Measurements from ENCODE around the gene SARS1. TPM values are rescaled to one million over a fixed set of nuclear protein-coding genes. Genes with fewer than 3 reads are reported as not detected.

The SARS1 gene
- total and polyA plus RNA-seq, 2 of the 8 experiments (the other 6 are each of a cell fraction or from before 2014, with no cell fraction given), result 83.1 to 146 TPM

DNA sequence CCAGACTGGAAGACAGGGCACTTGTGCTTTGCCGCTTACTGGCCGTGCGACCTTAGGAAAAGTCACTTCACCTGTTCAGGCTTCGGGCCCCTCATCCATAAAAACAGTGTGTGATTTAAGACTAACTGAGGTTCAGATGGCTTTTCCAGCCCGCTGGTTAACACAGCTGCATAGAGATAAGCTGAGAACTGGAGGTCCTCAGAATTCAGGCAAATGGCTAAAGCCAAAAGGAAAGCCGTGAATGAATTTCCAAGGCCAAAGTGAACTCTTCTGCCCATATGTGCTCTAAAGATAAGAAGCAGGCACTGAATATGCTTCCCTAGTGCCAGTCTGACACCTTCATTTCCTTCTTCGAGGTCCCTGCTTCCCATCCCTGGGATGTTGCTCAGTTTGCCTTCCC, 23.5 kb upstream of the SARS1 start:
- no peaks in the 10 kb centered on the region for H3K9me3 ChIP-seq (ENCODE audit: insufficient read depth in 2 of 2, low read depth in 1 of 2, low read length in 1 of 2)
- H3K79me2 ChIP-seq (ENCODE audit: control insufficient read depth in 1 of 2, insufficient read depth in 2 of 2, low read length in 2 of 2), result no peaks in the 10 kb centered on the region
- no peak overlapping the region for H3K23ac ChIP-seq (ENCODE audit: insufficient read length)
- CTCF ChIA-PET (ENCODE audit: partially characterized antibody), result interaction anchor here (0.5 to 32.0 kb wide), 14 partner anchors 10 to 350 kb away, joined by 3 to 651 read pairs (median 10); partner anchors contain the start of gene CELSR2
- H4K8ac ChIP-seq (ENCODE audit: extremely low read depth, insufficient read depth, low read length), result no peak overlapping the region
- no peak overlapping the region for H3K56ac ChIP-seq (replicated peaks; ENCODE audit: insufficient read length, low read depth, low read length)
- H2BK5ac ChIP-seq (ENCODE audit: low read depth, low read length), result no peak overlapping the region
- no peak overlapping the region for H4K91ac ChIP-seq (replicated peaks; ENCODE audit: insufficient read length, low read length)
- TF ChIP-seq EGR1 (IDR thresholded peaks at IDR 0.05; ENCODE audit: borderline replicate concordance, low read depth, low read length) (no peak), EP300 (IDR thresholded peaks at IDR 0.05; ENCODE audit: borderline replicate concordance in 1 of 2, low read depth in 2 of 2, low read length in 2 of 2) (no peak), RAD21 (IDR thresholded peaks at IDR 0.05 in 1 of 2, conservative IDR thresholded peaks at IDR 0.05 in 1 of 2; ENCODE audit: low read depth in 2 of 2, low read length in 2 of 2) (no peak), SIN3A (conservative IDR thresholded peaks at IDR 0.05 in 1 of 2, IDR thresholded peaks at IDR 0.05 in 1 of 2; ENCODE audit: low read depth in 1 of 2, low read length in 2 of 2) (no peak), RFX5 (IDR thresholded peaks at IDR 0.05; ENCODE audit: borderline replicate concordance, low read depth, low read length) (no peak), KDM1A (IDR thresholded peaks at IDR 0.05; ENCODE audit: borderline replicate concordance, low read length) (no peak), KDM5A (IDR thresholded peaks at IDR 0.05; ENCODE audit: low read length) (no peak), CTBP2 (IDR thresholded peaks at IDR 0.05; ENCODE audit: borderline replicate concordance, insufficient read depth, insufficient read length, low read length) (no peak), PHF8 (conservative IDR thresholded peaks at IDR 0.05; ENCODE audit: low read depth, low read length) (no peak)
- H3K4me1 ChIP-seq (replicated peaks in 1 of 4; ENCODE audit: control insufficient read depth in 3 of 4, insufficient read depth in 4 of 4, low read length in 3 of 4), result peaks cover 0 to 5% (median 1%) of the 10 kb centered on the region in 4 experiments; a peak in 2 of 7 replicates
- no peak overlapping the region for H3K4ac ChIP-seq (replicated peaks; ENCODE audit: insufficient read length, low read depth, low read length)
- H3K36me3 ChIP-seq (ENCODE audit: control insufficient read depth in 2 of 4, insufficient read depth in 4 of 4, low read length in 3 of 4), result no peaks in the 10 kb centered on the region
- no peak overlapping the region for H3K9ac ChIP-seq (replicated peaks in 1 of 4; ENCODE audit: extremely low read depth in 1 of 4, low read depth in 3 of 4, low read length in 3 of 4)
- H2BK120ac ChIP-seq (replicated peaks; ENCODE audit: low read depth, low read length), result no peak overlapping the region
- H3K27ac ChIP-seq (ENCODE audit: low read depth, low read length), result no peak overlapping the region
- no peak overlapping the region for H2AFZ ChIP-seq (ENCODE audit: low read length)
- no peaks in the 10 kb centered on the region; the same call in 1 of the 2 replicates for H3K23me2 ChIP-seq (ENCODE audit: low read depth, low read length)
- H3K4me3 ChIP-seq (ENCODE audit: extremely low read depth in 1 of 4, insufficient read depth in 2 of 4, low read depth in 3 of 4, low read length in 4 of 4), result no peak overlapping the region
- H2BK12ac ChIP-seq (ENCODE audit: low read depth, low read length), result no peak overlapping the region
- no peak overlapping the region for H4K5ac ChIP-seq (ENCODE audit: insufficient read length, low read depth, low read length)
- POLR2A ChIA-PET (ENCODE audit: partially characterized antibody), result interaction anchor here (1.4 kb wide), 1 partner anchor 86 kb away, joined by 5 read pairs; no protein-coding TSS in a partner anchor
- no peak overlapping the region for H3K14ac ChIP-seq (ENCODE audit: insufficient read length)
- no peaks in the 10 kb centered on the region for H4K20me1 ChIP-seq (replicated peaks in 1 of 2; ENCODE audit: control insufficient read depth in 1 of 2, insufficient read depth in 2 of 2, low read length in 2 of 2)
- no peak for DNase-seq (ENCODE audit: low read depth in 1 of 2, low spot score in 2 of 2)
- no peak overlapping the region for H3K18ac ChIP-seq (ENCODE audit: extremely low read depth, low read length)
- H2BK15ac ChIP-seq (ENCODE audit: low read length), result no peak overlapping the region; the same call in 1 of the 2 replicates
- no peak overlapping the region for H3K4me2 ChIP-seq (ENCODE audit: insufficient read depth in 1 of 2, low read depth in 2 of 2, low read length in 2 of 2)
- no peak overlapping the region for H2AK5ac ChIP-seq (ENCODE audit: low read depth, low read length)
- H2BK20ac ChIP-seq (ENCODE audit: low read length), result no peak overlapping the region
- H3K79me1 ChIP-seq (ENCODE audit: low read depth, low read length), result no peaks in the 10 kb centered on the region
- WGBS, 2 experiments (ENCODE audit: extremely low coverage in 1 of 2, insufficient coverage in 1 of 2, insufficient read length in 1 of 2, insufficient replicate concordance in 2 of 2, low coverage in 1 of 2, low lambda C conversion rate in 2 of 2, missing lambda C conversion rate in 1 of 2), result 93% methylated on average over 7 of the region's 7 CpGs; no CpG with 5 or more reads in 1 of the 2 experiments
- FAIRE-seq, result no peak
- no peaks in the 10 kb centered on the region for H3K27me3 ChIP-seq (replicated peaks in 1 of 4; ENCODE audit: control insufficient read depth in 3 of 4, extremely low read depth in 1 of 4, insufficient read depth in 3 of 4, low read length in 3 of 4)
